HEK293T (cell line): Measurements from ENCODE around the gene TLCD2.
A peak's percentile ranks its signal among the peaks of the same experiment; 100 is the strongest.
"Not testable (repeated sequence)": the region's sequence is repeated elsewhere in the genome, so short reads cannot be mapped to it uniquely, and the experiment has no call there.

ENCODE experiments used
- CTCF ChIA-PET: fragments of 350-600 bp; formaldehyde crosslinking; extraction: SDS; loops from one replicate; lab custom pipeline; 2021; ENCODE audit warnings: antibody characterized with exemption, inconsistent platforms; lab: Yijun Ruan, JAX
- POLR2A ChIA-PET: fragments of 350-600 bp; formaldehyde crosslinking; extraction: SDS; loops from one replicate; lab custom pipeline; 2020; ENCODE audit warnings: antibody characterized with exemption, inconsistent platforms; lab: Yijun Ruan, JAX
- DNase-seq: peaks from one replicate; pipeline ENCODE4 v3.0.0; 2012; ENCODE audit warnings: mixed read lengths; ENCODE audit errors: extremely low spot score
- ARNT ChIP-seq: fragments of 450-650 bp; IDR thresholded peaks from 2 replicates; pipeline ENCODE4 v1.6.1; 2017; ENCODE audit warnings: mild to moderate bottlenecking
- BHLHE40 ChIP-seq: fragments of 450-650 bp; IDR thresholded peaks from 2 replicates; pipeline ENCODE4 v1.6.1; 2016; ENCODE audit warnings: mild to moderate bottlenecking, moderate library complexity, borderline replicate concordance
- CTBP1 ChIP-seq: fragments of 450-650 bp; IDR thresholded peaks from 2 replicates; pipeline ENCODE4 v1.6.1; 2016; ENCODE audit warnings: borderline replicate concordance
- ELF4 ChIP-seq: fragments of 450-650 bp; IDR thresholded peaks from 2 replicates; pipeline ENCODE4 v1.6.1; 2017; ENCODE audit warnings: antibody characterized with exemption
- FOXA1 ChIP-seq: fragments of 450-650 bp; IDR thresholded peaks from 2 replicates; pipeline ENCODE4 v1.6.1; 2016; ENCODE audit warnings: mild to moderate bottlenecking
- FOXK2 ChIP-seq: fragments of 450-650 bp; IDR thresholded peaks from 2 replicates; pipeline ENCODE4 v1.6.1; 2016; ENCODE audit warnings: mild to moderate bottlenecking
- FOXM1 ChIP-seq: fragments of 450-650 bp; IDR thresholded peaks from 2 replicates; pipeline ENCODE4 v1.6.1; 2017; ENCODE audit warnings: mild to moderate bottlenecking, borderline replicate concordance
- HDGF ChIP-seq: fragments of 450-650 bp; IDR thresholded peaks from 2 replicates; pipeline ENCODE4 v1.6.1; 2017; ENCODE audit warnings: antibody characterized with exemption, borderline replicate concordance
- L3MBTL2 ChIP-seq: fragments of 450-650 bp; conservative IDR thresholded peaks from 2 replicates; pipeline ENCODE4 v1.6.1; 2016; ENCODE audit warnings: mild to moderate bottlenecking
- LEF1 ChIP-seq: fragments of 450-650 bp; IDR thresholded peaks from 2 replicates; pipeline ENCODE4 v1.6.1; 2017; ENCODE audit warnings: mild to moderate bottlenecking, borderline replicate concordance
- NFRKB ChIP-seq: fragments of 450-650 bp; IDR thresholded peaks from 2 replicates; pipeline ENCODE4 v1.6.1; 2016; ENCODE audit warnings: mild to moderate bottlenecking, moderate library complexity
- SP1 ChIP-seq: fragments of 450-650 bp; IDR thresholded peaks from 2 replicates; pipeline ENCODE4 v1.6.1; 2017
- SUZ12 ChIP-seq: fragments of 450-650 bp; IDR thresholded peaks from 2 replicates; pipeline ENCODE4 v1.6.1; 2016; ENCODE audit warnings: mild to moderate bottlenecking
- TARDBP ChIP-seq: fragments of 450-650 bp; IDR thresholded peaks from 2 replicates; pipeline ENCODE4 v1.6.1; 2016
- ZNF384 ChIP-seq: fragments of 450-650 bp; IDR thresholded peaks from 2 replicates; pipeline ENCODE4 v1.6.1; 2016
- TF ChIP-seq, protein P1 (sequence below): fragments of 450-650 bp; IDR thresholded peaks from 2 replicates; pipeline ENCODE4 v1.6.1; 2016

The TLCD2 gene

DNA sequence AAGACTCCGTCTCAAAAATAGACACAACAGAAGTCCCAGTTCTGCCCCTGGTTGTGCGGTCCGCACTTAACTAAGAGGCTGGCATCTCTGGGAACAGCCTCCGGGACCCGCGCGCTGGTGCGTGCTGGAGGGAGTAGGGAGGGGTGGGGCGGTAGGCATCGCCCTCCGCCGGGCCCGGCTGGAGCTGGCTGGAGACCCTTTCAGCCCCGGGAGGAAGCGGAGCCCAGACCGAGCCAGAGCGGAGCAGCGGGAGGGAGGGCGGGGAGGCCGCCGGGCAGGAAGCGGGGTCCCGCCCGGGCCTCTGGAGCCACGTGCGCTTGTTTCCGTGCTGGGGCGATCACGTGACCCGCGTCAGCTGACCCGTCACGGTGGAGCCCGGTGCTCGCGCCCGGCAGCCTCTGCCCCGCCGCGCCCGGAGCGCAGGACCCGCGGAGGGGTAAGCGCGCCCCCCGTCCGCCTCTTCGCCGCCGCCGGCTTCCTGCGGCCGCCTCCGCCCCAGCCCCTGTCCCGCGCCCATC is 14.2 kb upstream of the TLCD2 start, which contains the start of gene WDR81:
Gene WDR81 (plus strand): TSS at position 354 of the 518 bp plus-strand sequence. CDS start 256 bp downstream, outside the sequence.
- TF ChIP-seq ARNT (no peak; the same call in 1 of the 2 replicates), SP1 (no peak), SUZ12 (no peak), L3MBTL2 (peak; percentile 82), FOXA1 (no peak), NFRKB (no peak)
- TF ChIP-seq, protein P1, sequence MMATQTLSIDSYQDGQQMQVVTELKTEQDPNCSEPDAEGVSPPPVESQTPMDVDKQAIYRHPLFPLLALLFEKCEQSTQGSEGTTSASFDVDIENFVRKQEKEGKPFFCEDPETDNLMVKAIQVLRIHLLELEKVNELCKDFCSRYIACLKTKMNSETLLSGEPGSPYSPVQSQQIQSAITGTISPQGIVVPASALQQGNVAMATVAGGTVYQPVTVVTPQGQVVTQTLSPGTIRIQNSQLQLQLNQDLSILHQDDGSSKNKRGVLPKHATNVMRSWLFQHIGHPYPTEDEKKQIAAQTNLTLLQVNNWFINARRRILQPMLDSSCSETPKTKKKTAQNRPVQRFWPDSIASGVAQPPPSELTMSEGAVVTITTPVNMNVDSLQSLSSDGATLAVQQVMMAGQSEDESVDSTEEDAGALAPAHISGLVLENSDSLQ: no peak
- CTCF ChIA-PET: interaction anchor here (0.6 kb wide), 1 partner anchor 42 kb away, joined by 4 read pairs; no protein-coding TSS in a partner anchor
- POLR2A ChIA-PET: interaction anchor here (1.1 to 1.2 kb wide), 2 partner anchors 12 to 37 kb away, joined by 3 read pairs; partner anchors contain the start of gene SERPINF1
- DNase-seq: peak; percentile 87

DNA sequence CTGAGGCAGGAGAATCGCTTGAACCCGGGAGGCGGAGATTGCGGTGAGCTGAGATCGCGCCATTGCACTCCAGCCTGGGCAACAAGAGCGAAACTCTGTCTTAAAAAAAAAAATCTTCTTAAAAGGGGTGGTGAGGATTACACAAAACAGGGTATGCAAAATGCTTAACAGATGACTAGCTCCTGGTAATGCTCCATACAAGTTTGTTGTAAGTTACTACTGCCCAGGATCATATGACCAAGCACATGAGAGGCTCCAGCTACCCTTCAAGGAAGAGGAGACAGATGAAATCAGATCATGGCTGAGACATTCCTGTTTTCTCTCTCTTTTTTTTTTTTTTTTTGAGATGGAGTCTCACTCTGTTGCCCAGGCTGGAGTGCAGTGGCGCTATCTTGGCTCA is 11.8 kb upstream of the TLCD2 start:
- CTCF ChIA-PET: interaction anchor here (0.6 to 1.6 kb wide), 5 partner anchors 9 to 143 kb away, joined by 3 to 8 read pairs (median 4); no protein-coding TSS in a partner anchor
- not testable (repeated sequence) for DNase-seq
- POLR2A ChIA-PET: interaction anchor here (0.6 kb wide), 1 partner anchor 266 kb away, joined by 4 read pairs; the partner anchor contains the start of gene CRK

DNA sequence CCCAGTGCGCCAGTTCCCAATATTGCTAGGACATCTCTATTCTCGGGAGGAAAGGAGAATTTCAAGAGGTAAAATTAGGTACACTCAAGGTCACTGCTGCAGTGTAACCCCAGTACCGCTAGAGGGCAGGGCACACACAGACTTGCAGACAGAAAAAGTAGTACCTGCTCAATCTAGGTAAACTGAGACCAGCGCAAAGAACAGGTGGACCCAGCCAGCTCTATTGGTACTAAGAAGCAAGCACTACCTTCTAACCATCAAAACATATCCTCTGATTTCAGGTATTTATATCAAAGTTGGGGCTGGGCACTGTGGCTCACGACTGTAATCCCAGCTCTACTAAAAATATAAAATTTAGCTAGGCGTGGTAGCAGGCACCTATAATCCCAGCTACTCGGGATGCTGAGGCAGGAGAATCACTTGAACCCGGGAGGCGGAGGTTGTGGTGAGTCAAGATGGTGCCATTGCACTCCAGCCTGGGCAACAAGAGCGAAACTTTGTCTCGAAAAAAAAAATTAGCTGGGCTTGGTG is 10.7 kb upstream of the TLCD2 start:
- ChIA-PET CTCF (interaction anchor here (0.6 to 1.6 kb wide), 8 partner anchors 8 to 144 kb away, joined by 3 to 8 read pairs (median 4); partner anchors contain the start of gene SERPINF1), POLR2A (interaction anchor here (1.0 kb wide), 1 partner anchor 108 kb away, joined by 3 read pairs; no protein-coding TSS in a partner anchor)
- TF ChIP-seq CTBP1 (no peak), TARDBP (no peak), L3MBTL2 (no peak), ELF4 (no peak), LEF1 (no peak), NFRKB (no peak), HDGF (no peak), ZNF384 (no peak), FOXM1 (no peak), SP1 (no peak), SUZ12 (no peak), ARNT (no peak), BHLHE40 (no peak), FOXK2 (no peak), FOXA1 (no peak)
- TF ChIP-seq, protein P1: no peak
- DNase-seq: peak; percentile 48

DNA sequence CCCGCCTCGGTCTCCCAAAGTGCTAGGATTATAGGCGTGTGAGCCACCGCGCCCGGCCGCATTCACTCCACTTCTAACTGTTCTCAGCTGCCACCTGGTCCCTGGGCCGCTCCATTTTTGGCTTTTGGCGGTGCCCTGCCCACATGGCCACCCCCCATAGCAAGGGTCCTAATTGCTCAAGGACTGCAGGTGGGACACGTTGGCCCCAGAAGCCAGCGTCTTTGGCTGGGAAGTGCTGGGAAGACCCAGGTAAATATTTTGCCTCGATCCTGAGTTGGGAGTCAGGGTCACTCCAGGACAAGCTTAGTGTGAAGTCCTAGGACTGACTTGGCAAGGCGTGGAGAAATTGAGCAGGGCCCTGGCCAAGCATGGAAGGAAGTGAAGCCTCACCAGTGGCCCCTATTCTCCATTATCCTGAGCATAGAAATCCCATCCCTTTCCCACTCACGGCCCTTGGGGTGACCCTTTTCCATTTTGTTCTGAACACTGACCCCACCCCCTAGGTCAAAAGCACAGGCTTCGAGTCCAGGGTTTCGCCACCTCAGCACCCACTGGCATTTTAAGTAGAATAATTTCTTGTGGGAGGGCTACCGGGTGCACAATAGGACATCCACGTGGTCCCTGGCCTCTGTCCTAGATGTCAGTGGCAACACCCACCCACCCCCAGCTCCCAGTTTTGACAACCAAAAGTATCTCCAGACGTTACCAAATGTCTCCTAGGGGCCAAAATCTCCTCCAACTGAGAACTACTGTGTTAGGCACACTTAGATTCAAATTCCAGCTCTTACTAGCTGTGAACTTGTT is 8.4 kb upstream of the TLCD2 start:
- DNase-seq: no peak
- TF ChIP-seq NFRKB (no peak), BHLHE40 (no peak)
- POLR2A ChIA-PET: interaction anchor here (3.2 kb wide), 1 partner anchor 111 kb away, joined by 29 read pairs; the partner anchor contains the start of genes RPA1 and SMYD4
- CTCF ChIA-PET: interaction anchor here (0.7 kb wide), 1 partner anchor 139 kb away, joined by 4 read pairs; no protein-coding TSS in a partner anchor

DNA sequence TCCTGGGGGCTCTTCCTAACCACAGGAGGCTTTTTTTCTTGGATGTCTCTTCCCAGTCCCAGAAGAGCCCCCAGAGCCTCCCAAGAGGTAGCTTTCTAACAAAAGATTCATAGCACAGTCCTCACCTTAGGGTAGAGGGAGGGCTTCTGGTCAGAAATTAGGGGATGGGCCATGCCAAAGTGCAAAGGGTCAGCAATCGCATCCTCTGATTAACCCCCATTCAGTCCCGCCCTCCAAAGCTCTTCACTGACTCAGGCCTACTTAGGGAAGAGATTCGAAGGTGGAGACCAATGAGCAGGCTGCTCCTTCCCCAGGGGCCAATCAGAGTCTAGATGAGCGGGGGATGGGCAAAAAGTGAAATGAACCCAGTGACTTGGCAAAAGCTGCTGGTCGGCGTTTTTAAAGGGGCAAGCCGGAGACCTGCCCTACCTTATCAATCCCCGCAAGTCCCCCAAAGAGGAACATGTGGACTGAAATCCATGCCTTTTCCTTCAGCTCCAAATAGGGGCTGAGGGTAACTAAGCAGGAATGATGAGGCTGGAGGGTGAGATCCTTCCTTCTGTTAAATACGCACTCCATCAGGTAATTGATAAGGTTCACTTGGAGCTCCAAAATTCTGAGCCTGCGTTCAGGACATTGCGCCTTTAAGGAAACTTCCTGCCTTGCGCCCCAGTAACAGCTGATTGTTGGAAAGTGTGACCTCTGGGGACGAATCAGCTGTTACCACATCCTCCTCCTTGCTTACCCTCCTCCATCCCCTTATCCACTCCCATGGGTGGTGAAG is 6.9 kb upstream of the TLCD2 start:
- DNase-seq: peak; percentile 83
- TF ChIP-seq L3MBTL2 (0 out of 2 replicates have a peak, but pooled peaks have one; percentile 29), CTBP1 (no peak)
- TF ChIP-seq, protein P1: 0 out of 2 replicates have a peak, but pooled peaks have one; percentile 9
- POLR2A ChIA-PET: interaction anchor here (0.6 to 3.2 kb wide), 25 partner anchors 9 to 488 kb away, joined by 3 to 29 read pairs (median 3); partner anchors contain the start of genes PRPF8, RILP, RPA1 and SERPINF1
- CTCF ChIA-PET: interaction anchor here (0.6 to 1.2 kb wide), 6 partner anchors 33 to 873 kb away, joined by 3 read pairs; partner anchors contain the start of gene RTN4RL1
